AG04449 (cell line): ENCODE results near the gene PRDM1.

ENCODE experiments used
- CTCF ChIA-PET: fragments of 350-600 bp; formaldehyde crosslinking; extraction: SDS; loops from one replicate; lab custom pipeline; 2021; ENCODE audit warnings: antibody characterized with exemption; lab: Yijun Ruan, JAX
- POLR2A ChIA-PET: fragments of 400-600, 350-600 bp; formaldehyde crosslinking; extraction: SDS; loops from one replicate; lab custom pipeline; 2020; ENCODE audit warnings: antibody characterized with exemption, inconsistent platforms; lab: Yijun Ruan, JAX
- DNase-seq: peaks from one replicate; pipeline ENCODE4 v3.0.0-alpha.2; 2010; ENCODE audit warnings: low read depth, low spot score
- H3K4me3 ChIP-seq: 2 replicates; pipeline ENCODE4 v1.5.1; 2011; ENCODE audit warnings: low read depth, mild to moderate bottlenecking, control low read depth, low read length
- TF ChIP-seq, protein P1 (sequence below): IDR thresholded peaks from one replicate; pipeline ENCODE4 v1.5.1; 2011; ENCODE audit warnings: mild to moderate bottlenecking, moderate library complexity, low read length, control low read depth, inconsistent platforms; ENCODE audit not compliant: insufficient read depth; ENCODE audit errors: missing control alignments

The PRDM1 gene

GRCh38 chr6:106122306-106122918, 36.3 kb downstream of the PRDM1 start:
- no peak for DNase-seq
- ChIA-PET CTCF (no interaction called here), POLR2A (no interaction called here)
- H3K4me3 ChIP-seq, result no peak overlapping the region
- TF ChIP-seq, protein P1, sequence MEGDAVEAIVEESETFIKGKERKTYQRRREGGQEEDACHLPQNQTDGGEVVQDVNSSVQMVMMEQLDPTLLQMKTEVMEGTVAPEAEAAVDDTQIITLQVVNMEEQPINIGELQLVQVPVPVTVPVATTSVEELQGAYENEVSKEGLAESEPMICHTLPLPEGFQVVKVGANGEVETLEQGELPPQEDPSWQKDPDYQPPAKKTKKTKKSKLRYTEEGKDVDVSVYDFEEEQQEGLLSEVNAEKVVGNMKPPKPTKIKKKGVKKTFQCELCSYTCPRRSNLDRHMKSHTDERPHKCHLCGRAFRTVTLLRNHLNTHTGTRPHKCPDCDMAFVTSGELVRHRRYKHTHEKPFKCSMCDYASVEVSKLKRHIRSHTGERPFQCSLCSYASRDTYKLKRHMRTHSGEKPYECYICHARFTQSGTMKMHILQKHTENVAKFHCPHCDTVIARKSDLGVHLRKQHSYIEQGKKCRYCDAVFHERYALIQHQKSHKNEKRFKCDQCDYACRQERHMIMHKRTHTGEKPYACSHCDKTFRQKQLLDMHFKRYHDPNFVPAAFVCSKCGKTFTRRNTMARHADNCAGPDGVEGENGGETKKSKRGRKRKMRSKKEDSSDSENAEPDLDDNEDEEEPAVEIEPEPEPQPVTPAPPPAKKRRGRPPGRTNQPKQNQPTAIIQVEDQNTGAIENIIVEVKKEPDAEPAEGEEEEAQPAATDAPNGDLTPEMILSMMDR, result no peak

GRCh38 chr6:106122938-106123656, 37.0 kb downstream of the PRDM1 start:
- no peak for DNase-seq
- TF ChIP-seq, protein P1, result no peak
- ChIA-PET POLR2A (no interaction called here), CTCF (no interaction called here)
- H3K4me3 ChIP-seq, result no peak overlapping the region

- ChIA-PET POLR2A (no interaction called here), CTCF (interaction anchor here (1.0 kb wide), 1 partner anchor 9 kb away, joined by 3 read pairs; no protein-coding TSS in a partner anchor)
- TF ChIP-seq, protein P1, result no peak
- DNase-seq, result no peak
- H3K4me3 ChIP-seq, result no peak overlapping the region
These were observed 37.9 kb downstream of the PRDM1 start for GRCh38 chr6:106124015-106124414.

GRCh38 chr6:106124437-106125430, 38.6 kb downstream of the PRDM1 start:
- ChIA-PET POLR2A (no interaction called here), CTCF (interaction anchor here (1.0 kb wide), 1 partner anchor 8 kb away, joined by 3 read pairs; no protein-coding TSS in a partner anchor)
- no peak for DNase-seq
- H3K4me3 ChIP-seq, result no peak overlapping the region
- TF ChIP-seq, protein P1, result no peak

DNA sequence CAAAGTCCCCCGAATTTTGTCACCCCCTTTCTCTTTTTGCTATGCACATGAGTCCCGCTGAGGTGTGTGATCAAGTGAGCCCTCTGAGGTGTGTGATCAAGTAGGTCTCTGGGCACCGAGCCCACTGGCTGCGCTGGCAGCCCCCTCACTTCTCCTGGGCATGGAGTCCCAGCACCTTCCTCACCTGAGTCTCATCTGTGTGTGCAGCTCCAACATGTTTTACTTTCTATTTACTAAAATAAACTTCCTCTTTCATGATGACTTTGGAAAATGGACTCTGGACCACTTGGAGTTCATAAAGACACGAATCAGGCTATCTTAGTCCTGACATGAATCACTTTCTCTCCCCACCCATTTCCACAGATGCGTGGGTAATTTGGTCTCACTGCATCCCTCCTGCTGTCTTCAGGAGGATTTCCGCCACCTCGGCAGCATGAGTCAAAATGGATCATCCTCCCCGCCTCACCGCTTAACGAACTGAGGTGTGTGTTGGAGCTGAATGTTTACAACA, 39.8 kb downstream of the PRDM1 start:
- H3K4me3 ChIP-seq, result no peak overlapping the region
- TF ChIP-seq, protein P1, result no peak
- POLR2A ChIA-PET, result no interaction called here
- no peak for DNase-seq
- CTCF ChIA-PET, result interaction anchor here (1.1 to 1.2 kb wide), 2 partner anchors 98 to 175 kb away, joined by 3 read pairs; no protein-coding TSS in a partner anchor
